ENCODE results near the gene C2orf78. TPM values are rescaled to one million over a fixed set of nuclear protein-coding genes. Genes with fewer than 3 reads are reported as not detected.

Gene C2orf78
- polyA plus RNA-seq, 1 donor from 2014 or later = not detected

DNA sequence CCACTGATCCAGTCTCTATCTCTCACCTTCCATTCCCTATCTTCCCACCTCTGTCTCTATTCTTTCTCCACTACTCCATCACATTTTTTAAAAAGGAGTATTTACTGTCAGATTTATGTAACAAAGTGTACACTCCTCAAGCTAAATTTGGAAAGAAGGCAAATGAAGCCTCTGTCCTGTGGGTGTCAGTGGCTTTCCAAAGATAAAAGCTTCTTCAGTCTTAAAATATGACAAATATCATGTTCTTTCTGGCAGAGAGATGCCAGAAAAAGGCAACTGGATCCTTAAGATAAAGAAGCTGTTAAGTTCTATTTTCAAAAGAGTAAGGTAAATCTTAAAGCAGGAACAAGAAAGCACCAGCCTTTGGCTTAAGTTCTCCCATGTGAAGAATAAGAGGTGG, 11.2 kb upstream of the C2orf78 start:
- no peak overlapping the region for H3K9ac ChIP-seq (ENCODE audit: low read length)
- H3K9me3 ChIP-seq (ENCODE audit: low read length) = no peaks in the 10 kb centered on the region
- no peak overlapping the region for H3K4me2 ChIP-seq (ENCODE audit: low read length)
- H3K9me2 ChIP-seq (ENCODE audit: insufficient read depth, low read length) = no peaks in the 10 kb centered on the region
- H3F3A ChIP-seq (ENCODE audit: insufficient read depth, low read length, poor library complexity, severe bottlenecking) = no peaks in the 10 kb centered on the region
- no peaks in the 10 kb centered on the region for H3K27me3 ChIP-seq (ENCODE audit: insufficient read depth, low read depth, low read length)
- no peak for TF ChIP-seq MXI1 (conservative IDR thresholded peaks at IDR 0.05; ENCODE audit: poor library complexity, severe bottlenecking)
- no peak for TF ChIP-seq SMC3 (conservative IDR thresholded peaks at IDR 0.05; ENCODE audit: poor library complexity)
- no peak for TF ChIP-seq EP300 (conservative IDR thresholded peaks at IDR 0.05; ENCODE audit: poor library complexity, severe bottlenecking)
- no peak for TF ChIP-seq RAD21 (conservative IDR thresholded peaks at IDR 0.05)
- no peak for TF ChIP-seq EZH2 (IDR thresholded peaks at IDR 0.05; ENCODE audit: borderline replicate concordance, insufficient read depth, low read length, poor library complexity, severe bottlenecking)
- TF ChIP-seq, protein P1, sequence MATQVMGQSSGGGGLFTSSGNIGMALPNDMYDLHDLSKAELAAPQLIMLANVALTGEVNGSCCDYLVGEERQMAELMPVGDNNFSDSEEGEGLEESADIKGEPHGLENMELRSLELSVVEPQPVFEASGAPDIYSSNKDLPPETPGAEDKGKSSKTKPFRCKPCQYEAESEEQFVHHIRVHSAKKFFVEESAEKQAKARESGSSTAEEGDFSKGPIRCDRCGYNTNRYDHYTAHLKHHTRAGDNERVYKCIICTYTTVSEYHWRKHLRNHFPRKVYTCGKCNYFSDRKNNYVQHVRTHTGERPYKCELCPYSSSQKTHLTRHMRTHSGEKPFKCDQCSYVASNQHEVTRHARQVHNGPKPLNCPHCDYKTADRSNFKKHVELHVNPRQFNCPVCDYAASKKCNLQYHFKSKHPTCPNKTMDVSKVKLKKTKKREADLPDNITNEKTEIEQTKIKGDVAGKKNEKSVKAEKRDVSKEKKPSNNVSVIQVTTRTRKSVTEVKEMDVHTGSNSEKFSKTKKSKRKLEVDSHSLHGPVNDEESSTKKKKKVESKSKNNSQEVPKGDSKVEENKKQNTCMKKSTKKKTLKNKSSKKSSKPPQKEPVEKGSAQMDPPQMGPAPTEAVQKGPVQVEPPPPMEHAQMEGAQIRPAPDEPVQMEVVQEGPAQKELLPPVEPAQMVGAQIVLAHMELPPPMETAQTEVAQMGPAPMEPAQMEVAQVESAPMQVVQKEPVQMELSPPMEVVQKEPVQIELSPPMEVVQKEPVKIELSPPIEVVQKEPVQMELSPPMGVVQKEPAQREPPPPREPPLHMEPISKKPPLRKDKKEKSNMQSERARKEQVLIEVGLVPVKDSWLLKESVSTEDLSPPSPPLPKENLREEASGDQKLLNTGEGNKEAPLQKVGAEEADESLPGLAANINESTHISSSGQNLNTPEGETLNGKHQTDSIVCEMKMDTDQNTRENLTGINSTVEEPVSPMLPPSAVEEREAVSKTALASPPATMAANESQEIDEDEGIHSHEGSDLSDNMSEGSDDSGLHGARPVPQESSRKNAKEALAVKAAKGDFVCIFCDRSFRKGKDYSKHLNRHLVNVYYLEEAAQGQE (IDR thresholded peaks at IDR 0.05; ENCODE audit: borderline replicate concordance) = no peak
- TF ChIP-seq, protein P2, sequence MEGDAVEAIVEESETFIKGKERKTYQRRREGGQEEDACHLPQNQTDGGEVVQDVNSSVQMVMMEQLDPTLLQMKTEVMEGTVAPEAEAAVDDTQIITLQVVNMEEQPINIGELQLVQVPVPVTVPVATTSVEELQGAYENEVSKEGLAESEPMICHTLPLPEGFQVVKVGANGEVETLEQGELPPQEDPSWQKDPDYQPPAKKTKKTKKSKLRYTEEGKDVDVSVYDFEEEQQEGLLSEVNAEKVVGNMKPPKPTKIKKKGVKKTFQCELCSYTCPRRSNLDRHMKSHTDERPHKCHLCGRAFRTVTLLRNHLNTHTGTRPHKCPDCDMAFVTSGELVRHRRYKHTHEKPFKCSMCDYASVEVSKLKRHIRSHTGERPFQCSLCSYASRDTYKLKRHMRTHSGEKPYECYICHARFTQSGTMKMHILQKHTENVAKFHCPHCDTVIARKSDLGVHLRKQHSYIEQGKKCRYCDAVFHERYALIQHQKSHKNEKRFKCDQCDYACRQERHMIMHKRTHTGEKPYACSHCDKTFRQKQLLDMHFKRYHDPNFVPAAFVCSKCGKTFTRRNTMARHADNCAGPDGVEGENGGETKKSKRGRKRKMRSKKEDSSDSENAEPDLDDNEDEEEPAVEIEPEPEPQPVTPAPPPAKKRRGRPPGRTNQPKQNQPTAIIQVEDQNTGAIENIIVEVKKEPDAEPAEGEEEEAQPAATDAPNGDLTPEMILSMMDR (IDR thresholded peaks at IDR 0.05; ENCODE audit: poor library complexity, severe bottlenecking) = no peak
- H3K27ac ChIP-seq (ENCODE audit: low read length) = no peak overlapping the region
- no peaks in the 10 kb centered on the region for H3K79me2 ChIP-seq (replicated peaks; ENCODE audit: insufficient read depth, low read length)
- no peaks in the 10 kb centered on the region for H4K20me1 ChIP-seq (ENCODE audit: insufficient read depth)
- peaks cover 5% of the 10 kb centered on the region for H3K36me3 ChIP-seq (ENCODE audit: insufficient read depth, low read length)
- no peak overlapping the region for H2AFZ ChIP-seq (ENCODE audit: low read depth, low read length)
- H3K4me3 ChIP-seq (ENCODE audit: low read length) = no peak overlapping the region

DNA sequence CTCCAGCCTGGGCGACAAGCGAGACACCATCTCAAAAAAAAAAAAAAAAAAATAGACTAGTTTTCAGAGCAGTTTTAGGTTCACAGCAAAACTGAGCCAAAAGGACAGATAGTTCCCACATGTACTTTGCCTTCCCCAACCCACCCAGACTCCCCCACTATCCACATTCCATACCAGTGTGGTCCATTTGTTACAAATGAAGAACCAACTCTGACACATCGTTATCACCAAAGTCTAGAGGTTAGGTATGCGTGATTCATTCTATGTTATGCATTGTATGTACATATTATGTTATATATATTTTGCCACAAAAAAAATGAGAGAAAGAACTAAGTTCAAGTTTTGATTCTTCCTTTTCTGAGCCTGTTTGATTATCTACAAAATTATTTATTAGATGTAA, 7.6 kb upstream of the C2orf78 start:
- Histone ChIP-seq H3K9me2 (ENCODE audit: insufficient read depth, low read length) (no peaks in the 10 kb centered on the region), H3K4me2 (ENCODE audit: low read length) (no peak overlapping the region), H3K36me3 (ENCODE audit: insufficient read depth, low read length) (no peaks in the 10 kb centered on the region), H3K9me3 (ENCODE audit: low read length) (no peaks in the 10 kb centered on the region), H3K27me3 (ENCODE audit: insufficient read depth, low read depth, low read length) (no peaks in the 10 kb centered on the region), H3K9ac (ENCODE audit: low read length) (no peak overlapping the region), H4K20me1 (ENCODE audit: insufficient read depth) (no peaks in the 10 kb centered on the region), H3K27ac (ENCODE audit: low read length) (no peak overlapping the region), H3K79me2 (replicated peaks; ENCODE audit: insufficient read depth, low read length) (peaks cover 20% of the 10 kb centered on the region), H2AFZ (ENCODE audit: low read depth, low read length) (no peak overlapping the region), H3F3A (ENCODE audit: insufficient read depth, low read length, poor library complexity, severe bottlenecking) (no peaks in the 10 kb centered on the region), H3K4me3 (ENCODE audit: low read length) (no peak overlapping the region)
- TF ChIP-seq, protein P2 (IDR thresholded peaks at IDR 0.05; ENCODE audit: poor library complexity, severe bottlenecking) = no peak
- TF ChIP-seq, protein P1 (IDR thresholded peaks at IDR 0.05; ENCODE audit: borderline replicate concordance) = no peak
- no peak for TF ChIP-seq RAD21 (conservative IDR thresholded peaks at IDR 0.05)
- TF ChIP-seq POLR2AphosphoS5 (IDR thresholded peaks at IDR 0.05) = no peak
- no peak for TF ChIP-seq EP300 (conservative IDR thresholded peaks at IDR 0.05; ENCODE audit: poor library complexity, severe bottlenecking)
